Neural cell (in vitro differentiated cells): ENCODE measurements around the gene TRIM58. TPM values are rescaled to one million over a fixed set of nuclear protein-coding genes. Genes with fewer than 3 reads are reported as not detected.

Experiments used
- H2AFZ ChIP-seq: fragments of 200-600, 300-800 bp; sonication (generic), shearing (Covaris generic); 2 replicates; pipeline ENCODE4 v1.6.0; 2014; ENCODE audit warnings: low read depth, mild to moderate bottlenecking, antibody characterized with exemption, low read length, moderate library complexity
- H3F3A ChIP-seq: fragments of 200-600 bp; shearing (Covaris generic); 2 replicates; pipeline ENCODE4 v1.6.1; 2016; ENCODE audit warnings: mild to moderate bottlenecking, moderate library complexity, mixed read lengths, antibody characterized with exemption, low read length; ENCODE audit not compliant: insufficient read depth, poor library complexity, severe bottlenecking
- H3K27ac ChIP-seq: fragments of 200-600, 300-800 bp; sonication (generic), shearing (Covaris generic); 2 replicates; pipeline ENCODE4 v1.5.1; 2014; ENCODE audit warnings: mild to moderate bottlenecking, low read length, moderate library complexity
- H3K27me3 ChIP-seq: fragments of 300-800, 200-600 bp; sonication (generic), shearing (Covaris generic); 2 replicates; pipeline ENCODE4 v1.6.0; 2014; ENCODE audit warnings: mild to moderate bottlenecking, low read depth, low read length, moderate library complexity; ENCODE audit not compliant: insufficient read depth
- H3K36me3 ChIP-seq: fragments of 300-800, 200-600 bp; sonication (generic), shearing (Covaris generic); 2 replicates; pipeline ENCODE4 v1.5.1; 2014; ENCODE audit warnings: mild to moderate bottlenecking, antibody characterized with exemption, low read length, moderate library complexity; ENCODE audit not compliant: insufficient read depth
- H3K4me2 ChIP-seq: fragments of 300-800, 200-600 bp; sonication (generic), shearing (Covaris generic); 2 replicates; pipeline ENCODE4 v1.6.0; 2014; ENCODE audit warnings: mild to moderate bottlenecking, low read length
- H3K4me3 ChIP-seq: fragments of 300-800, 200-600 bp; sonication (generic), shearing (Covaris generic); 2 replicates; pipeline ENCODE4 v1.5.1; 2014; ENCODE audit warnings: mild to moderate bottlenecking, low read length, moderate library complexity
- H3K79me2 ChIP-seq: fragments of 200-600 bp; shearing (Covaris generic); replicated peaks from 2 replicates; pipeline ENCODE4 v1.6.0; 2014; ENCODE audit warnings: mild to moderate bottlenecking, low read length, moderate library complexity; ENCODE audit not compliant: insufficient read depth
- H3K9ac ChIP-seq: fragments of 300-800, 200-600 bp; sonication (generic), shearing (Covaris generic); 2 replicates; pipeline ENCODE4 v1.6.1; 2016; ENCODE audit warnings: mild to moderate bottlenecking, low read length, mixed read lengths
- H3K9me2 ChIP-seq: fragments of 200-600 bp; shearing (Covaris generic); 2 replicates; pipeline ENCODE4 v1.6.1; 2016; ENCODE audit warnings: mild to moderate bottlenecking, low read length, mixed read lengths; ENCODE audit not compliant: insufficient read depth
- H3K9me3 ChIP-seq: fragments of 200-600, 300-800 bp; sonication (generic), shearing (Covaris generic); 2 replicates; pipeline ENCODE4 v1.6.1; 2016; ENCODE audit warnings: mild to moderate bottlenecking, mixed run types, low read length, moderate library complexity, mixed read lengths
- H4K20me1 ChIP-seq: fragments of 200-600 bp; shearing (Covaris generic); 2 replicates; pipeline ENCODE4 v1.6.1; 2016; ENCODE audit warnings: mild to moderate bottlenecking, mixed run types; ENCODE audit not compliant: insufficient read depth
- EP300 ChIP-seq: fragments of 450-650 bp; conservative IDR thresholded peaks from 2 replicates; pipeline ENCODE4 v1.6.1; 2014; ENCODE audit warnings: antibody characterized with exemption, mild to moderate bottlenecking, moderate library complexity; ENCODE audit not compliant: poor library complexity, severe bottlenecking
- EZH2 ChIP-seq: fragments of 200-600, 300-800 bp; shearing (Covaris generic), sonication (generic); IDR thresholded peaks from 2 replicates; pipeline ENCODE4 v1.6.1; 2014; ENCODE audit warnings: antibody characterized with exemption, low read length, borderline replicate concordance, mild to moderate bottlenecking; ENCODE audit not compliant: insufficient read depth, poor library complexity, severe bottlenecking
- MXI1 ChIP-seq: fragments of 450-650 bp; conservative IDR thresholded peaks from 2 replicates; pipeline ENCODE4 v1.6.1; 2014; ENCODE audit warnings: antibody characterized with exemption, mild to moderate bottlenecking; ENCODE audit not compliant: poor library complexity, severe bottlenecking
- POLR2AphosphoS5 ChIP-seq: IDR thresholded peaks from 2 replicates; pipeline ENCODE4 v1.6.1; 2012
- RAD21 ChIP-seq: fragments of 450-650 bp; conservative IDR thresholded peaks from 2 replicates; pipeline ENCODE4 v1.6.1; 2014; ENCODE audit warnings: antibody characterized with exemption, mild to moderate bottlenecking, moderate library complexity
- SMC3 ChIP-seq: fragments of 450-650 bp; conservative IDR thresholded peaks from 2 replicates; pipeline ENCODE4 v1.6.1; 2014; ENCODE audit warnings: antibody characterized with exemption, mild to moderate bottlenecking, moderate library complexity; ENCODE audit not compliant: poor library complexity
- TAF1 ChIP-seq: IDR thresholded peaks from 2 replicates; pipeline ENCODE4 v1.6.1; 2012; ENCODE audit warnings: low read depth
- polyA plus RNA-seq: library from polyadenylated mRNA; depleted of rRNA; stranded (reverse); fragments of >200 nt; gene quantifications from 2 replicates; pipeline ENCODE4 v1.2.3, GENCODE V29; 2014
- TF ChIP-seq, protein P1 (sequence below): fragments of 450-650 bp; IDR thresholded peaks from 2 replicates; pipeline ENCODE4 v1.5.1; 2014; ENCODE audit warnings: antibody characterized with exemption, mild to moderate bottlenecking, moderate library complexity; ENCODE audit not compliant: poor library complexity, severe bottlenecking
- TF ChIP-seq, protein P2 (sequence below): IDR thresholded peaks from 2 replicates; pipeline ENCODE4 v1.6.1; 2012; ENCODE audit warnings: borderline replicate concordance

The TRIM58 gene
- polyA plus RNA-seq, 1 donor from 2014 or later, result 0.12 TPM

DNA sequence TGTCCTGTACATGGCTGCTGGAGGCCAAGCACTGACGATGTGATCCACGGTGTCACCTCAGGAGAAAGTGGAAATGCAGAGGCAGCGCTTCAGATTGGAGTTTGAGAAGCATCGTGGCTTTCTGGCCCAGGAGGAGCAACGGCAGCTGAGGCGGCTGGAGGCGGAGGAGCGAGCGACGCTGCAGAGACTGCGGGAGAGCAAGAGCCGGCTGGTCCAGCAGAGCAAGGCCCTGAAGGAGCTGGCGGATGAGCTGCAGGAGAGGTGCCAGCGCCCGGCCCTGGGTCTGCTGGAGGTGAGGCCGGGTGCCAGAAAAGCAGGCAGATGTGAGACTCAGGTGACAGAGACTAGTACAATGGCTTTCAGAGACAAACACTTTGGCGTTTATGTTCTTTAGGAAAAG lies 7.7 kb downstream of the TRIM58 start:
- Histone ChIP-seq H3F3A (no peaks in the 10 kb centered on the region), H3K4me3 (no peak overlapping the region), H3K27ac (no peak overlapping the region), H3K36me3 (no peaks in the 10 kb centered on the region), H3K4me2 (no peak overlapping the region), H4K20me1 (no peaks in the 10 kb centered on the region), H3K27me3 (no peaks in the 10 kb centered on the region), H2AFZ (no peak overlapping the region), H3K9me3 (no peaks in the 10 kb centered on the region), H3K9me2 (no peaks in the 10 kb centered on the region), H3K79me2 (no peaks in the 10 kb centered on the region), H3K9ac (no peak overlapping the region)
- TF ChIP-seq MXI1 (no peak), EP300 (no peak), TAF1 (no peak), SMC3 (no peak), POLR2AphosphoS5 (no peak), RAD21 (no peak), EZH2 (no peak)
- TF ChIP-seq, protein P1, sequence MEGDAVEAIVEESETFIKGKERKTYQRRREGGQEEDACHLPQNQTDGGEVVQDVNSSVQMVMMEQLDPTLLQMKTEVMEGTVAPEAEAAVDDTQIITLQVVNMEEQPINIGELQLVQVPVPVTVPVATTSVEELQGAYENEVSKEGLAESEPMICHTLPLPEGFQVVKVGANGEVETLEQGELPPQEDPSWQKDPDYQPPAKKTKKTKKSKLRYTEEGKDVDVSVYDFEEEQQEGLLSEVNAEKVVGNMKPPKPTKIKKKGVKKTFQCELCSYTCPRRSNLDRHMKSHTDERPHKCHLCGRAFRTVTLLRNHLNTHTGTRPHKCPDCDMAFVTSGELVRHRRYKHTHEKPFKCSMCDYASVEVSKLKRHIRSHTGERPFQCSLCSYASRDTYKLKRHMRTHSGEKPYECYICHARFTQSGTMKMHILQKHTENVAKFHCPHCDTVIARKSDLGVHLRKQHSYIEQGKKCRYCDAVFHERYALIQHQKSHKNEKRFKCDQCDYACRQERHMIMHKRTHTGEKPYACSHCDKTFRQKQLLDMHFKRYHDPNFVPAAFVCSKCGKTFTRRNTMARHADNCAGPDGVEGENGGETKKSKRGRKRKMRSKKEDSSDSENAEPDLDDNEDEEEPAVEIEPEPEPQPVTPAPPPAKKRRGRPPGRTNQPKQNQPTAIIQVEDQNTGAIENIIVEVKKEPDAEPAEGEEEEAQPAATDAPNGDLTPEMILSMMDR, result no peak
- TF ChIP-seq, protein P2, sequence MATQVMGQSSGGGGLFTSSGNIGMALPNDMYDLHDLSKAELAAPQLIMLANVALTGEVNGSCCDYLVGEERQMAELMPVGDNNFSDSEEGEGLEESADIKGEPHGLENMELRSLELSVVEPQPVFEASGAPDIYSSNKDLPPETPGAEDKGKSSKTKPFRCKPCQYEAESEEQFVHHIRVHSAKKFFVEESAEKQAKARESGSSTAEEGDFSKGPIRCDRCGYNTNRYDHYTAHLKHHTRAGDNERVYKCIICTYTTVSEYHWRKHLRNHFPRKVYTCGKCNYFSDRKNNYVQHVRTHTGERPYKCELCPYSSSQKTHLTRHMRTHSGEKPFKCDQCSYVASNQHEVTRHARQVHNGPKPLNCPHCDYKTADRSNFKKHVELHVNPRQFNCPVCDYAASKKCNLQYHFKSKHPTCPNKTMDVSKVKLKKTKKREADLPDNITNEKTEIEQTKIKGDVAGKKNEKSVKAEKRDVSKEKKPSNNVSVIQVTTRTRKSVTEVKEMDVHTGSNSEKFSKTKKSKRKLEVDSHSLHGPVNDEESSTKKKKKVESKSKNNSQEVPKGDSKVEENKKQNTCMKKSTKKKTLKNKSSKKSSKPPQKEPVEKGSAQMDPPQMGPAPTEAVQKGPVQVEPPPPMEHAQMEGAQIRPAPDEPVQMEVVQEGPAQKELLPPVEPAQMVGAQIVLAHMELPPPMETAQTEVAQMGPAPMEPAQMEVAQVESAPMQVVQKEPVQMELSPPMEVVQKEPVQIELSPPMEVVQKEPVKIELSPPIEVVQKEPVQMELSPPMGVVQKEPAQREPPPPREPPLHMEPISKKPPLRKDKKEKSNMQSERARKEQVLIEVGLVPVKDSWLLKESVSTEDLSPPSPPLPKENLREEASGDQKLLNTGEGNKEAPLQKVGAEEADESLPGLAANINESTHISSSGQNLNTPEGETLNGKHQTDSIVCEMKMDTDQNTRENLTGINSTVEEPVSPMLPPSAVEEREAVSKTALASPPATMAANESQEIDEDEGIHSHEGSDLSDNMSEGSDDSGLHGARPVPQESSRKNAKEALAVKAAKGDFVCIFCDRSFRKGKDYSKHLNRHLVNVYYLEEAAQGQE, result no peak

DNA sequence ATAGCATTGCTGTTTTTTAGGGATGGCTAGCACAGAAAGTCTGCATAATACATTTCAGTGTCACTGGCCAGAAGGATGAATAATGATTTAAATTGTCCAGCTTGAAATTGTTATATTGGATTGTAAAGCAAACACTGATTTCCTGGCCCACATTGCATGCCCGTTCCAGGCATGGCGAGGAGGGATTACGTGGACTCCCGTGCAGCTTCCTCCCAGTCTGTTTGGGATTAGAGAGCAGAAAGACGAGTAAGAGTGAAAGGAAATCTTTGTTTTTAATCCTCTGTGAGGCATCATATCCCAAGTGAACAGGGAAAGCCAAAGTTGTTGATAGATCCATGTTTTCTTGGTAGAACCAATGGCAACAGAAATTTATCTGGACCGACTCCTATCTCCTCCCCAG lies 8.4 kb downstream of the TRIM58 start:
- no peak for TF ChIP-seq EZH2
- no peak for TF ChIP-seq POLR2AphosphoS5
- TF ChIP-seq EP300, result no peak
- TF ChIP-seq RAD21, result no peak
- Histone ChIP-seq H4K20me1 (no peaks in the 10 kb centered on the region), H3K4me2 (no peak overlapping the region), H3K4me3 (no peak overlapping the region), H3K79me2 (no peaks in the 10 kb centered on the region), H3K9me2 (no peaks in the 10 kb centered on the region), H2AFZ (no peak overlapping the region), H3K27me3 (no peaks in the 10 kb centered on the region), H3K36me3 (no peaks in the 10 kb centered on the region), H3K9me3 (no peaks in the 10 kb centered on the region), H3K27ac (no peak overlapping the region), H3K9ac (no peak overlapping the region), H3F3A (no peaks in the 10 kb centered on the region)

DNA sequence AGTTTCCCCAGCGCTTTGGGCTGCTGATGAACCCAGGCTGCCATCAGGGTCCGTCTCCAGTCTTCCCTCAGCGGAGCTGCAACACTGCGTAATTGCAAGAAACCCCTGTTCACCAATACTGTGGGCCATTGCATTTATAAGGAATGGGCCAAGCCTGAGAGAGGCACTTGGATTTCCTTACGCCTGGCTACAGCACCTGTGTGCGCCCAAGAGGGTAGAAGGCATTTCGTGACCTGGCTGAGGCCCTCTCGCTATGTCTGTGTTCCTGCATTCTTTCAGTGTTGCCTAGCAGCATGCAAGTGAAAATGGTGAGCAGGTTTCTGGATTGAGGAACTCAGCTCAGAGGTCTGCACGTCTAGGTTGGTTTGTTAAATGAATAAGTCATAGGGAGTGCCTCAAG lies 26.4 kb downstream of the TRIM58 start:
- no peak overlapping the region for H3K4me2 ChIP-seq
- H3K27me3 ChIP-seq, result no peaks in the 10 kb centered on the region
- H3F3A ChIP-seq, result no peaks in the 10 kb centered on the region
- no peak overlapping the region for H3K27ac ChIP-seq
- H2AFZ ChIP-seq, result no peak overlapping the region
- no peaks in the 10 kb centered on the region for H3K79me2 ChIP-seq
- H3K9me2 ChIP-seq, result no peaks in the 10 kb centered on the region
- no peaks in the 10 kb centered on the region for H4K20me1 ChIP-seq
- no peak overlapping the region for H3K9ac ChIP-seq
- no peak overlapping the region for H3K4me3 ChIP-seq
- H3K36me3 ChIP-seq, result no peaks in the 10 kb centered on the region
- no peaks in the 10 kb centered on the region for H3K9me3 ChIP-seq
- TF ChIP-seq, protein P2, result no peak
- TF ChIP-seq, protein P1, result no peak
- TF ChIP-seq MXI1 (no peak), TAF1 (no peak), EP300 (no peak), POLR2AphosphoS5 (no peak), EZH2 (no peak), SMC3 (no peak), RAD21 (no peak)
